ENCODE measurements around the gene PLK2. TPM values are rescaled to one million over a fixed set of nuclear protein-coding genes. Genes with fewer than 3 reads are reported as not detected.

Gene PLK2
- total RNA-seq, 4 donors from 2014 or later, result 27.2 to 126 (median 90.9) TPM

- TF ChIP-seq, protein P1, sequence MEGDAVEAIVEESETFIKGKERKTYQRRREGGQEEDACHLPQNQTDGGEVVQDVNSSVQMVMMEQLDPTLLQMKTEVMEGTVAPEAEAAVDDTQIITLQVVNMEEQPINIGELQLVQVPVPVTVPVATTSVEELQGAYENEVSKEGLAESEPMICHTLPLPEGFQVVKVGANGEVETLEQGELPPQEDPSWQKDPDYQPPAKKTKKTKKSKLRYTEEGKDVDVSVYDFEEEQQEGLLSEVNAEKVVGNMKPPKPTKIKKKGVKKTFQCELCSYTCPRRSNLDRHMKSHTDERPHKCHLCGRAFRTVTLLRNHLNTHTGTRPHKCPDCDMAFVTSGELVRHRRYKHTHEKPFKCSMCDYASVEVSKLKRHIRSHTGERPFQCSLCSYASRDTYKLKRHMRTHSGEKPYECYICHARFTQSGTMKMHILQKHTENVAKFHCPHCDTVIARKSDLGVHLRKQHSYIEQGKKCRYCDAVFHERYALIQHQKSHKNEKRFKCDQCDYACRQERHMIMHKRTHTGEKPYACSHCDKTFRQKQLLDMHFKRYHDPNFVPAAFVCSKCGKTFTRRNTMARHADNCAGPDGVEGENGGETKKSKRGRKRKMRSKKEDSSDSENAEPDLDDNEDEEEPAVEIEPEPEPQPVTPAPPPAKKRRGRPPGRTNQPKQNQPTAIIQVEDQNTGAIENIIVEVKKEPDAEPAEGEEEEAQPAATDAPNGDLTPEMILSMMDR (IDR thresholded peaks at IDR 0.05), result no peak
- DNase-seq (ENCODE audit: low spot score), result no peak
- ATAC-seq (ENCODE audit: low FRiP score), result no peak
These were observed 18.9 kb downstream of the PLK2 start for GRCh38 chr5:58440901-58441460.

GRCh38 chr5:58439094-58439644 is 20.7 kb downstream of the PLK2 start:
- TF ChIP-seq, protein P1 (IDR thresholded peaks at IDR 0.05), result no peak

GRCh38 chr5:58437661-58438060 is 22.2 kb downstream of the PLK2 start:
- DNase-seq (ENCODE audit: low spot score), result no peak
- TF ChIP-seq, protein P1 (IDR thresholded peaks at IDR 0.05), result no peak
- no peak for ATAC-seq (ENCODE audit: low FRiP score)

More at GRCh38 chr5:58439094-58439644, 20.7 kb downstream of the PLK2 start:
- ATAC-seq (ENCODE audit: low FRiP score) (no peak), DNase-seq (ENCODE audit: low spot score) (no peak)

DNA sequence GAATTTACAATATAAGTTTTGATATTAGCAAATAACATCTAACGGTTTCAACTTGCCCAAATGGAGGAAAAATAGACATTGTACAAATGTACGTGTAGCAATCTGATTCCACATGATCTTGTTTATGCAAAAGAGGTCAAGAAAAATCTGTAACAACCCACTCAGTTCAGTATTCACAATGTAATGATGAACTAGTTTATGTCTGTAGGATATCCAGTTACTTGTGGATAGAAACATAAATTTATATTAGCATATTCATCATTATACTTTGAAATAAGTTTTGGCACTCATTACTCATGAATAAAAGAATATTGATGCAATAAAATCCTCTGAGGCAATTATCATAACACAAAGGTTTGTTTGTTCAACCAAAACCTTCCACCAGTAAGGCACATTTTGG is 28.1 kb downstream of the PLK2 start:
- ATAC-seq (ENCODE audit: low FRiP score) (no peak), DNase-seq (ENCODE audit: low spot score) (no peak)
- TF ChIP-seq, protein P1 (IDR thresholded peaks at IDR 0.05), result no peak

DNA sequence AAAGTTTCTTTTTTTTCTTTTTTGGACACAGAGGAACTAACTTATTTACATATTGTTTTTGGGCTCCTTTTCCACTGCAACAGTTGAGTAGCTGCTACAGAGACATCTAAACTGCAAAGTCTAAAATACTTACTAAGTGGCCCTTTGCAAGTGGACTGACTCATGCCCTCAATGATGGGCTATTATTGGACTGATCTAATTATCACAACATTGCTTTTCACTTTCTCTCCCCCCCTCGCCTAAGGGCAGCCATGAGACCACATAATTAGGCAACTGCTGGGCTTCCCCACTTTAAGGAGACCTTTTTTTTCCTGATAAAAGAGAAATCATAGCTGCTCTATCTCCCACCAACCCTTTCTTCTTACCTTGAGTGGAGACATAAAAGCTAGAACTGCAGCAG is 47.0 kb downstream of the PLK2 start:
- no peak for DNase-seq (ENCODE audit: low spot score)
- ATAC-seq (ENCODE audit: low FRiP score), result no peak
- TF ChIP-seq, protein P1 (IDR thresholded peaks at IDR 0.05), result no peak

DNA sequence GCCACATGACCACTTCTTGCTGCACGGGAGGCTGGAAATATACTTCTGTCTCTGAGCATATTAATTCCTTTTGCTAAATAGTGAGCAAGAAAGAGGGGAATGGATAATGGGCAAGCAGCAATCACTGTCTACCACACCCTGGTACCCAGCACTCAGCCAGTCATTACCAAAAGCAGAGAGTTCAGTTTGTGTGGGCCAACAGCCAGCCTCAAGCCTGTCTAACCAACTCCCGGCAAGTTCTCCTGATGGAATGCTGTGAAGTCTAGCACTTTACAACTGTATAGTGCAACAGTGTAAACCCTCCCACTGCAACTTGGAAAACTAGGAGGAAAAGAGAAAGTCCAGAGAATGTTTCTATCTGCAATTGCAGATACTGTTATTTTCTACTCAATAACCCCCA is 47.8 kb downstream of the PLK2 start:
- no peak for DNase-seq (ENCODE audit: low spot score)
- TF ChIP-seq, protein P1 (IDR thresholded peaks at IDR 0.05), result no peak
- ATAC-seq (ENCODE audit: low FRiP score), result no peak

DNA sequence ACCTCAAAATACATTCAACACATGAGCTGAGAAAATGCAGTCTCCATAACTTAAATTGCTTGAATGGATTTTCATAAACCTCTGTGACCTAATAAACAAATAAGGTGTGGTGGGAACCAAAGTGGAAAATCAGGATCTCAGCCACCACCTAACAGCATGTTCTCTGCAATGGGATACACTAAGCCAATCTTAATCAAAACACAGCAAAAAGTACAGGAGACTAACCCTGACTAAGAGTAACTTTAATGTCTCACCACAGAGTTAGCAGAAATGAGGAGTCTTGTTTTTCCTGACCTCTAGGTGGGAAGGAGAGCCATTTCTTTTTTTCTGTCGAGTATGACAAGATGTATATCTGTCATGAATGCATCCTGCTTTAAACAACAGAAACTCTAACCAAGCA is 48.5 kb downstream of the PLK2 start:
- no peak for DNase-seq (ENCODE audit: low spot score)
- TF ChIP-seq, protein P1 (IDR thresholded peaks at IDR 0.05), result no peak

More for the DNA sequence above, 48.5 kb downstream of the PLK2 start:
- ATAC-seq (ENCODE audit: low FRiP score), result no peak

Measured in omental fat pad (tissue), 4 donors.